ENCODE data around the gene WSCD1.

WSCD1 gene

DNA sequence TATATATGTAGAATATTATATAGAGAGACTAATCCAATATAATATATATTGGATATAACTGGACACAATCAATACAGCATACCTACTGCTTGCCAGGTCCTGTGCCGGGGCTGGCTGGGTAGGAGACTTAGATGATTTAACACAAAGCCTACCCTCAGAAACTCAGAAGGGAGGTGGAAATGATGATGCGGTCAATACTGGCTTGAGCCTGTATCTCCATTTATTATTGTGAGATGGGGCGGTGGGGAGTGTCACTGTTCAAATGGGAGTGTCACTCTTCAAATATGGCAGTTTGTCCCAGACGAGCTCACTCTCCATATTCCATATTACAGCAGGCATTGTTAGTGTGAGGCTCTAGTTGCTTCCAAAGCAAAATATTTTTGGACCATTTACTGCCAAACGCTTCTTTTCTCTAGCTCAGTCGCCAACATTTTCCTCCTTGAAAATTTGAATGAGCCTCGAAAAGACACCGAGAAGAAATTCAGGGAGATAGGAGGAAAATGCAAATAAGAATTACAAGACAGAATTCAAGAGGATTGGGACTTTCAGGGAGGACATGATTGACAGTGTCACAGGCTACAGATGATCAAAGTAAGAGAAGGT, 70.7 kb downstream of the WSCD1 start:
- no peaks in the 10 kb centered on the region for H3K36me3 ChIP-seq (ENCODE audit: insufficient read depth, low read depth, low read length)

DNA sequence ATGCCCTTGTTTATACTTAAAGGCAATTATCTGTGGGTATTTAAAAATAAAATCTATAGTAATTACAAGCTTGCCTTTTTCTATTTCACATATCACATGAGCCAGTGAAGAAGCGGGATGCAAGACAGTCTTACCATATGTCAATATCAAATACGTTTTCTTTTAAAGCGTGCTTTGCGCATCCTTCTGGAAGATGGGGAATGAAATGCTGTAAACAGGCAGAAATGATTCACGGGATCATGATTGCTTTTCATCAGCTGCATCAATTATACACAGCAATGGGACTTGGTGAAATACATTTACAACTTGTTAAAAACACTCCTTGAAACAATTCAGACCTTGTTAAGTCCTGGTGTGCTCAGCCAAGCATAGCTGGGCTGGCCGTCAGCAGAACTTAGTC, 72.5 kb downstream of the WSCD1 start:
- peaks cover 5% of the 10 kb centered on the region; the same call in 1 of the 2 replicates for H3K9me3 ChIP-seq (ENCODE audit: insufficient read depth, low read depth, low read length)
- no peak overlapping the region for H3K9ac ChIP-seq (ENCODE audit: low read depth, low read length)
- no peaks in the 10 kb centered on the region for H3K27me3 ChIP-seq (ENCODE audit: insufficient read depth, low read length)

More for the DNA sequence above, 70.7 kb downstream of the WSCD1 start:
- H3K9ac ChIP-seq (ENCODE audit: low read depth, low read length) = no peak overlapping the region
- H3K9me3 ChIP-seq (ENCODE audit: insufficient read depth, low read depth, low read length) = peaks cover under 1% of the 10 kb centered on the region; the same call in 1 of the 2 replicates
- H3K4me1 ChIP-seq (ENCODE audit: insufficient read depth, low read length) = peaks cover 15% of the 10 kb centered on the region; the same call in 1 of the 2 replicates
- no peaks in the 10 kb centered on the region for H3K27me3 ChIP-seq (ENCODE audit: insufficient read depth, low read length)
- no peak overlapping the region for H3K4me3 ChIP-seq (ENCODE audit: low read length)
- H3K27ac ChIP-seq (ENCODE audit: low read length) = no peak overlapping the region

DNA sequence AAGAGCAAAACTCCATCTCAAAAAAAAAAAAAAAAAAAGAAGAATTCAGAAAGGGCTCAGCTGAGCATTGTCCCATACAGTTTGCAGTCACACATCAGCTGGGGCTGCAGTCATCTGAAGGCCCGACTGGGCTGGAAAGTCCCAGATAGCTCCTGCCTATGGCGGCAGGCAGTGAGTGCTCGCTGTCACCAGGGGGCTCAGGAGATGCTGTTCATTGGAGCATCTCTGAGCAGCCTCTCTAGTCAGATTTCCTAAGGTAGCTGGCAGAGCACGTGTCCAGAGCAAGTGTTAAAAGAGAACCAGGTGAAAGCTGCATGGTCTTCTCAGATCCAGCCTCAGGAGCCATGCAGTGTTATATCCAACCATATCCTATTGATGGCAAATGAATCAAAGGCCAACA, 75.8 kb downstream of the WSCD1 start:
- no peak overlapping the region for H3K4me3 ChIP-seq (ENCODE audit: low read length)
- no peaks in the 10 kb centered on the region for H3K36me3 ChIP-seq (ENCODE audit: insufficient read depth, low read depth, low read length)

More for the DNA sequence above, 72.5 kb downstream of the WSCD1 start:
- H3K4me1 ChIP-seq (ENCODE audit: insufficient read depth, low read length) = peaks cover 15% of the 10 kb centered on the region; the same call in 1 of the 2 replicates
- H3K4me3 ChIP-seq (ENCODE audit: low read length) = no peak overlapping the region
- H3K27ac ChIP-seq (ENCODE audit: low read length) = no peak overlapping the region
- H3K36me3 ChIP-seq (ENCODE audit: insufficient read depth, low read depth, low read length) = no peaks in the 10 kb centered on the region

DNA sequence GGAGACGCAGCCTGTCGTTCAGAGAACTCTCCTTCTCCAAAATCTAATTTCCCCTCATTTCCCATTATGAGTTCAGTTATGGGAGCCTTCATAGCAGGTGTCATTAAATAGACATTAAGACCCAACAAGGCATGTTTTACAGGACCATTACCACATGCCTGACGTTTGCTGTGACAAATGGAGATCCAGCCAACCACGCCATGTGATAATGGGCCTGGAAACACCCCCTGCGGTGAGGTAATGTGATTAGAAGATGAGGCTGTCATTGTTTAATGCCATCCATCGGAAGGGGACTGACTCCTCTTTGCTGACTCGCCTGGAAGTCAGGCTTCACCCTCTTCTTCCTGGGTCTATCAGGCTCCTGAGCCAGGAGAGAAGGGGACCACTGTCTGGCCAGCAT, 76.9 kb downstream of the WSCD1 start:
- H3K4me3 ChIP-seq (ENCODE audit: low read length) = no peak overlapping the region
- no peaks in the 10 kb centered on the region for H3K36me3 ChIP-seq (ENCODE audit: insufficient read depth, low read depth, low read length)
- no peak overlapping the region for H3K27ac ChIP-seq (ENCODE audit: low read length)
- no peaks in the 10 kb centered on the region for H3K27me3 ChIP-seq (ENCODE audit: insufficient read depth, low read length)
- H3K9me3 ChIP-seq (ENCODE audit: insufficient read depth, low read depth, low read length) = peaks cover 5% of the 10 kb centered on the region; the same call in 1 of the 2 replicates
- H3K4me1 ChIP-seq (ENCODE audit: insufficient read depth, low read length) = no peaks in the 10 kb centered on the region
- no peak overlapping the region for H3K9ac ChIP-seq (ENCODE audit: low read depth, low read length)

More for the DNA sequence above, 75.8 kb downstream of the WSCD1 start:
- Histone ChIP-seq H3K9me3 (ENCODE audit: insufficient read depth, low read depth, low read length) (peaks cover 5% of the 10 kb centered on the region; the same call in 1 of the 2 replicates), H3K27me3 (ENCODE audit: insufficient read depth, low read length) (no peaks in the 10 kb centered on the region), H3K9ac (ENCODE audit: low read depth, low read length) (no peak overlapping the region), H3K4me1 (ENCODE audit: insufficient read depth, low read length) (no peaks in the 10 kb centered on the region), H3K27ac (ENCODE audit: low read length) (no peak overlapping the region)

DNA sequence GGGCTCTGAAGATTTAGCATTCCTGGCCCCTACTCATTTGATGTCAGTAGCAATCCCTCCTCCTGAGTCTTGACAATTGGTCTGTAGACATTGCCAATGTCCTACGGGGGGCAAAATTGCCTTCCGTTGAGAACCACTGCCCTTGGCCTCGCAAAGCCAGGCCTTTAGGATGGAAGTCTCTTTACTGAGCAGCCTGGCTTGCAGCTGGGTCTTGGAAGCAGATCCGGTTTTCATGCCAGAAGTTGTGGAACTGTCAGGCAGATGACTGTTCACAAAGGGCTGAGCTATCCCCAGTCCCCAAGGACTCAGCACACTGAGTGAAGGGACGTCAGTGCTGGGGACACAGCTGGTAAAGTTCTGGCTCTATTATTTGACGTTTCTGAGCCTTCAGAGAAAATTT, 83.2 kb downstream of the WSCD1 start:
- Histone ChIP-seq H3K27ac (ENCODE audit: low read length) (no peak overlapping the region), H3K9ac (ENCODE audit: low read depth, low read length) (no peak overlapping the region), H3K27me3 (ENCODE audit: insufficient read depth, low read length) (no peaks in the 10 kb centered on the region), H3K36me3 (ENCODE audit: insufficient read depth, low read depth, low read length) (no peaks in the 10 kb centered on the region), H3K4me3 (ENCODE audit: low read length) (no peak overlapping the region), H3K9me3 (ENCODE audit: insufficient read depth, low read depth, low read length) (no peaks in the 10 kb centered on the region), H3K4me1 (ENCODE audit: insufficient read depth, low read length) (no peaks in the 10 kb centered on the region)

DNA sequence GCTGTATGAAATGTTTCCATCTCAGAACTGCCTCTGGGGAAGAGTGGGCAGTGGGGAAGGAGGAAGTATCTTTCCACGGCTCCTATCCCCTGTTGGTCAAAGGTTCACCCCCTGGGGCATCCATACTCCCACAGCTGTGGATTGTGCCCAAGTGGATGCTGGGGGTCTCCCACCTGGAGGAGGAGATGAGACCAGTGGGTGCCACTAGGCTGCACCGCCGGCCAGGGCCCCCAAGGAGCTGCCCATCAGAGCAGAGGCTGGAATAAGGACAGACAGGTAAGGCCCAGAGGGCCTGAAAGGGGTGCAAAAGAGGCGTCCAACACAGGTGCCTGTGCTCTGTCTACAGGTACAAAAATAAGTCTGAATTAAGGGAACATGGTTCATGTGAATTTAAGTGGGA, 87.5 kb downstream of the WSCD1 start:
- no peak overlapping the region for H3K27ac ChIP-seq (ENCODE audit: low read length)
- no peak overlapping the region for H3K9ac ChIP-seq (ENCODE audit: low read depth, low read length)
- no peaks in the 10 kb centered on the region for H3K36me3 ChIP-seq (ENCODE audit: insufficient read depth, low read depth, low read length)
- H3K27me3 ChIP-seq (ENCODE audit: insufficient read depth, low read length) = no peaks in the 10 kb centered on the region
- no peak overlapping the region for H3K4me3 ChIP-seq (ENCODE audit: low read length)
- H3K9me3 ChIP-seq (ENCODE audit: insufficient read depth, low read depth, low read length) = no peaks in the 10 kb centered on the region
- peaks cover 15% of the 10 kb centered on the region for H3K4me1 ChIP-seq (ENCODE audit: insufficient read depth, low read length)

DNA sequence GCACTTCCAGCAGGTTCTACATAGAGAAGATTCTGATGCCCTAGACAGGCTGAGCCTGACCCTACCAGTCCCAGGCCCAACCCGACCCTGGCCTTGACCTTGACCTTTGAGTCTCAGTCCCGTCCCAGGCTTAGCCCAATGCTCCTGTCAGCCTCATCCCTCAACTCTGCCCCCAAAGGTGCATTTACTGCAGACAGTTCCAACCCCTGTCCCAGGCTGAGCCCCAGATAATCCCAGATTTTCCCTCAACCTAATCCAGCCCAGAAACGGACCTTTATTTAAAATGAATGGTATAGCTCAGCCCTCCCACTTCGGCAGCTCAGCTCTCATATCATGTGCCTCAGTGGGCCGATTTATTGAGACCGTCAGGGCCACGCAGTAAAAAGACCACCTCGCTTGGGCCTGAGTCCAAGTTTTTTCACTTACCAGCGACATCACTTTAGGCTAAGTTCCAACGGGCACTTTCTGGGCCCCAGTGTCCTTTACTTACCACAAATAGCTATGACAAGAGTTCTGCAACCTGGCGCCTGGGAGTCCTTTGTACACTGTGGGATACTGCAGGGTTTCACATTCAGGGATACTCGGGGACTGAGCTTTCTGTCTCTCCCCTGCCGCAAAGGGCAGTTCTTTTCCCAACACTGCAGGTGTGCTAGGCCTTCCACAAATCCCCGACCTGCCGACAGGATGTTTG, 89.5 kb downstream of the WSCD1 start:
- no peaks in the 10 kb centered on the region for H3K36me3 ChIP-seq (ENCODE audit: insufficient read depth, low read depth, low read length)
- H3K27ac ChIP-seq (ENCODE audit: low read length) = no peak overlapping the region
- no peaks in the 10 kb centered on the region for H3K27me3 ChIP-seq (ENCODE audit: insufficient read depth, low read length)
- no peak overlapping the region for H3K9ac ChIP-seq (ENCODE audit: low read depth, low read length)
- H3K9me3 ChIP-seq (ENCODE audit: insufficient read depth, low read depth, low read length) = no peaks in the 10 kb centered on the region
- no peak overlapping the region for H3K4me3 ChIP-seq (ENCODE audit: low read length)
- peaks cover 23% of the 10 kb centered on the region for H3K4me1 ChIP-seq (ENCODE audit: insufficient read depth, low read length)

DNA sequence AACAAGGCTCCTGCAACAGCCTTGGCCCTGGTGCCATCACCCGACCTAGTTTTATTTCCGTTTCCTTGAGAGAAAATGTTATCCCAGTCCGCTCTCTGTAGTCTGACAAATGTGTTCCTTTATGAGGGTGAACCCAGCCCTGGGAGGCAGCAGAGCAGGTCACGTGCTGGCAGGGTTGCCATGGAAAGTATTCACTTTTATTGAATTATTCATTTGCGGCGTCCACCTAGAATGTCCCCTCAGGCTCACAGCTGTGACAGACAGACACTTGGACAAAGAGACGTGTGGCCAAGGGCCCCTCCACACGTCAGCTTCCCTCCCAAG, 90.0 kb downstream of the WSCD1 start:
- Histone ChIP-seq H3K4me1 (ENCODE audit: insufficient read depth, low read length) (peaks cover 23% of the 10 kb centered on the region), H3K27me3 (ENCODE audit: insufficient read depth, low read length) (no peaks in the 10 kb centered on the region), H3K36me3 (ENCODE audit: insufficient read depth, low read depth, low read length) (no peaks in the 10 kb centered on the region), H3K4me3 (ENCODE audit: low read length) (no peak overlapping the region), H3K9me3 (ENCODE audit: insufficient read depth, low read depth, low read length) (no peaks in the 10 kb centered on the region), H3K27ac (ENCODE audit: low read length) (no peak overlapping the region), H3K9ac (ENCODE audit: low read depth, low read length) (no peak overlapping the region)

DNA sequence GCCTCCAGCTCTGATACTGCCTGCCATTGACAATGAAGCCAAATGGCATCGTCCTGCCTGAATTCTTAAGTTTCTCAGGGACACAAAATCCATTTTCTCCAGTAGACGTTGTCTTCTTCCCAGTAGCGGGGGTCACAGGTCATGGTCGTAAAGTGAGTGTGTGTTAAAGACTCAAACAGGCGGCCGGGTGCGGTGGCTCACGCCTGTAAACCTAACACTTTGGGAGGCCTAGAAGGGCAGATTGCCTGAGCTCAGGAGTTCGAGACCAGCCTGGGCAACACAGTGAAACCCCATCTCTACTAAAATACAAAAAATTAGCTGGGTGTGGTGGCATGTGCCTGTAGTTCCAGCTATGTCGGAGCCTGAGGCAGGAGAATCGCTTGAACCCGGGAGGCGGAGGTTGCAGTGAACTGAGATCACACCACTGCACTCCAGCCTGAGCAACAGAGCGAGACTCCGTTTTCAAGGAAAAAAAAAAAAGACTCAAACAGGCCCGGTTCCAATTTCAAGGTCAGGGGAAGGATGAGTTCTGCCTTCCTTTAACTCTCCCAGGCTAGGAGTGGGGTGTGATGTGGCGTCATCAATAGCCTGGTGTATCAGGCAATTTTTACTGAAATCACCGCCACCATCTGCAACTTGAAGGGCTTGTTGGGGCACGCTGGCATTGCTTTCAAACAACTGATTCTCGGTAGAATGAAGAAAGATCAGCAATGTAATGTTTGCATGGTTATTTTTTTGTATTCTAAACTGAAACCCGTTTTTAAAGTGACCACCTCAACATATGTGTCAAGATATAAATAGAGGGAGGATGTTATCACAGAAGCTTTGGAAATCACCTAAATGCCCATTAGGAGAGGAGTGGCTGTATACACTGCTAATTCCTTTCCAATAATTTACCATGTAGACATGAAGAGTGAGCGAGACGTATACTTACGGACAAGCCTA, 91.0 kb downstream of the WSCD1 start:
- no peaks in the 10 kb centered on the region for H3K36me3 ChIP-seq (ENCODE audit: insufficient read depth, low read depth, low read length)
- peak overlapping the region; percentile 34; the same call in 1 of the 2 replicates for H3K9ac ChIP-seq (ENCODE audit: low read depth, low read length)
- H3K9me3 ChIP-seq (ENCODE audit: insufficient read depth, low read depth, low read length) = no peaks in the 10 kb centered on the region
- H3K4me1 ChIP-seq (ENCODE audit: insufficient read depth, low read length) = peaks cover 23% of the 10 kb centered on the region
- H3K4me3 ChIP-seq (ENCODE audit: low read length) = no peak overlapping the region
- H3K27me3 ChIP-seq (ENCODE audit: insufficient read depth, low read length) = no peaks in the 10 kb centered on the region
- H3K27ac ChIP-seq (ENCODE audit: low read length) = peak overlapping the region; percentile 78

DNA sequence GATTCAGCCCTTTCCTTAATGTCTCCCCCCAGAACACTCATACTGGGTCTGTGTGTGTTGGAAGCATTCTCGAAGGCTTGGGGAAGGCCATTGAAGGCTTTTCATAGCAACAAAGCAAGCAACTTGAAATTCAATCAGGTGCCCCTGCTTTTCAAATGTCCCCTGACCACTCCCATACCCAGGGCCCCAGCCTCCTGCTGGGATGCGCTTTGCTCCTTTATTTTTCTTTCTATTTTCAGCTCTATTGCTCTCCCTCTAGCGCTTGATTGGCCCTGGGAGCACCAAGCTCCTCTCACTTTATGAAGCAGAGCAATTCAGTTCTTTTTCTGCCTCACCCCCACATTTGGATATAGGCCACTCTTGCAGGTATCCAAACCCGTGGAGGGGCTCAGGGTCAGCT, 92.0 kb downstream of the WSCD1 start:
- Histone ChIP-seq H3K27ac (ENCODE audit: low read length) (peak overlapping the region; percentile 78), H3K36me3 (ENCODE audit: insufficient read depth, low read depth, low read length) (no peaks in the 10 kb centered on the region), H3K27me3 (ENCODE audit: insufficient read depth, low read length) (no peaks in the 10 kb centered on the region), H3K4me1 (ENCODE audit: insufficient read depth, low read length) (peaks cover 23% of the 10 kb centered on the region), H3K4me3 (ENCODE audit: low read length) (peak overlapping the region; percentile 52; the same call in 1 of the 2 replicates), H3K9ac (ENCODE audit: low read depth, low read length) (peak overlapping the region; percentile 34; the same call in 1 of the 2 replicates), H3K9me3 (ENCODE audit: insufficient read depth, low read depth, low read length) (no peaks in the 10 kb centered on the region)

DNA sequence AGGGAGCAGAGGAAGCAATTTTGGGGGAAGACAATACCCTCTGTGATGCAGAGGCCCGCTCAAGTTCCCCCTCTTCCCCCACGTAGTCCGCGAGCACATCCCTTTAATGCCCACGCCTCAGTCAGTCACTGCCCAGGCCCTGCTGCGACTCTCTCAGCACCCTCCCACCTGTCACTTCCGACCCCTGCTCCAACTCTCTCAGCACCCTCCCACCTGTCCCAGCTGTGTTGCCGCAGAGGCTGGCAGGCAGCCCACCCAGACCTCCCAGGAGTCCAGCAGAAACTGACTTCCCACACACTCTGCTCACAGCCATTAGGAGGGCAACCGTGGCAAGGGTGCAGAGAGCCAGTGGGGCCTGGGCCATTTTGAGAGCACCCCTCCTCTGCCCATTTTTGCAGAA, 92.7 kb downstream of the WSCD1 start:
- Histone ChIP-seq H3K27me3 (ENCODE audit: insufficient read depth, low read length) (no peaks in the 10 kb centered on the region), H3K4me1 (ENCODE audit: insufficient read depth, low read length) (peaks cover 23% of the 10 kb centered on the region), H3K4me3 (ENCODE audit: low read length) (no peak overlapping the region), H3K27ac (ENCODE audit: low read length) (peak overlapping the region; percentile 38), H3K9me3 (ENCODE audit: insufficient read depth, low read depth, low read length) (no peaks in the 10 kb centered on the region), H3K36me3 (ENCODE audit: insufficient read depth, low read depth, low read length) (no peaks in the 10 kb centered on the region), H3K9ac (ENCODE audit: low read depth, low read length) (no peak overlapping the region)
